ENCODE measurements around the gene TOX2.

Gene TOX2

GRCh38 chr20:44010162-44010704 is 95.6 kb downstream of the TOX2 start:
- no peak overlapping the region for H3K27ac ChIP-seq (ENCODE audit: low read length)
- H3K27me3 ChIP-seq (ENCODE audit: control insufficient read depth, insufficient read depth, low read length): no peaks in the 10 kb centered on the region
- H3K9me3 ChIP-seq (ENCODE audit: control insufficient read depth, low read depth, low read length): no peaks in the 10 kb centered on the region
- H3K36me3 ChIP-seq (ENCODE audit: control insufficient read depth, low read depth, low read length): no peaks in the 10 kb centered on the region
- no peak overlapping the region for H3K4me3 ChIP-seq (ENCODE audit: low read length)
- no peak overlapping the region for H3K9ac ChIP-seq (ENCODE audit: low read length)
- no peaks in the 10 kb centered on the region for H3K4me1 ChIP-seq (ENCODE audit: control insufficient read depth, low read depth, low read length)

GRCh38 chr20:44011251-44011940 is 96.7 kb downstream of the TOX2 start:
- Histone ChIP-seq H3K9ac (ENCODE audit: low read length) (no peak overlapping the region), H3K9me3 (ENCODE audit: control insufficient read depth, low read depth, low read length) (no peaks in the 10 kb centered on the region), H3K4me3 (ENCODE audit: low read length) (no peak overlapping the region), H3K27ac (ENCODE audit: low read length) (no peak overlapping the region), H3K36me3 (ENCODE audit: control insufficient read depth, low read depth, low read length) (no peaks in the 10 kb centered on the region), H3K4me1 (ENCODE audit: control insufficient read depth, low read depth, low read length) (no peaks in the 10 kb centered on the region), H3K27me3 (ENCODE audit: control insufficient read depth, insufficient read depth, low read length) (no peaks in the 10 kb centered on the region)

- Histone ChIP-seq H3K27ac (ENCODE audit: low read length) (no peak overlapping the region), H3K27me3 (ENCODE audit: control insufficient read depth, insufficient read depth, low read length) (no peaks in the 10 kb centered on the region), H3K36me3 (ENCODE audit: control insufficient read depth, low read depth, low read length) (no peaks in the 10 kb centered on the region), H3K4me3 (ENCODE audit: low read length) (no peak overlapping the region), H3K9me3 (ENCODE audit: control insufficient read depth, low read depth, low read length) (no peaks in the 10 kb centered on the region), H3K4me1 (ENCODE audit: control insufficient read depth, low read depth, low read length) (no peaks in the 10 kb centered on the region), H3K9ac (ENCODE audit: low read length) (no peak overlapping the region)
Observed at GRCh38 chr20:44012466-44013226, 98.0 kb downstream of the TOX2 start.

- Histone ChIP-seq H3K9ac (ENCODE audit: low read length) (no peak overlapping the region), H3K4me3 (ENCODE audit: low read length) (no peak overlapping the region), H3K27ac (ENCODE audit: low read length) (no peak overlapping the region), H3K36me3 (ENCODE audit: control insufficient read depth, low read depth, low read length) (no peaks in the 10 kb centered on the region), H3K27me3 (ENCODE audit: control insufficient read depth, insufficient read depth, low read length) (no peaks in the 10 kb centered on the region), H3K4me1 (ENCODE audit: control insufficient read depth, low read depth, low read length) (no peaks in the 10 kb centered on the region), H3K9me3 (ENCODE audit: control insufficient read depth, low read depth, low read length) (no peaks in the 10 kb centered on the region)
Observed at GRCh38 chr20:44014807-44015732, 100.4 kb downstream of the TOX2 start.

- H3K4me1 ChIP-seq (ENCODE audit: control insufficient read depth, low read depth, low read length): no peaks in the 10 kb centered on the region
- H3K9ac ChIP-seq (ENCODE audit: low read length): no peak overlapping the region
- no peaks in the 10 kb centered on the region for H3K9me3 ChIP-seq (ENCODE audit: control insufficient read depth, low read depth, low read length)
- H3K27ac ChIP-seq (ENCODE audit: low read length): no peak overlapping the region
- no peak overlapping the region for H3K4me3 ChIP-seq (ENCODE audit: low read length)
- no peaks in the 10 kb centered on the region for H3K27me3 ChIP-seq (ENCODE audit: control insufficient read depth, insufficient read depth, low read length)
- H3K36me3 ChIP-seq (ENCODE audit: control insufficient read depth, low read depth, low read length): no peaks in the 10 kb centered on the region
Observed at GRCh38 chr20:44015733-44016103, 101.1 kb downstream of the TOX2 start.

- H3K36me3 ChIP-seq (ENCODE audit: control insufficient read depth, low read depth, low read length): no peaks in the 10 kb centered on the region
- H3K27me3 ChIP-seq (ENCODE audit: control insufficient read depth, insufficient read depth, low read length): no peaks in the 10 kb centered on the region
- no peaks in the 10 kb centered on the region for H3K9me3 ChIP-seq (ENCODE audit: control insufficient read depth, low read depth, low read length)
- no peak overlapping the region for H3K4me3 ChIP-seq (ENCODE audit: low read length)
- no peaks in the 10 kb centered on the region for H3K4me1 ChIP-seq (ENCODE audit: control insufficient read depth, low read depth, low read length)
- no peak overlapping the region for H3K27ac ChIP-seq (ENCODE audit: low read length)
- no peak overlapping the region for H3K9ac ChIP-seq (ENCODE audit: low read length)
Observed at GRCh38 chr20:44016525-44016924, 101.9 kb downstream of the TOX2 start.

GRCh38 chr20:44017211-44017610 is 102.6 kb downstream of the TOX2 start:
- H3K27me3 ChIP-seq (ENCODE audit: control insufficient read depth, insufficient read depth, low read length): no peaks in the 10 kb centered on the region
- no peak overlapping the region for H3K4me3 ChIP-seq (ENCODE audit: low read length)
- no peak overlapping the region for H3K27ac ChIP-seq (ENCODE audit: low read length)
- H3K4me1 ChIP-seq (ENCODE audit: control insufficient read depth, low read depth, low read length): no peaks in the 10 kb centered on the region
- H3K9ac ChIP-seq (ENCODE audit: low read length): no peak overlapping the region
- H3K9me3 ChIP-seq (ENCODE audit: control insufficient read depth, low read depth, low read length): no peaks in the 10 kb centered on the region
- H3K36me3 ChIP-seq (ENCODE audit: control insufficient read depth, low read depth, low read length): no peaks in the 10 kb centered on the region

GRCh38 chr20:44017905-44018258 is 103.2 kb downstream of the TOX2 start:
- H3K4me3 ChIP-seq (ENCODE audit: low read length): no peak overlapping the region
- no peaks in the 10 kb centered on the region for H3K36me3 ChIP-seq (ENCODE audit: control insufficient read depth, low read depth, low read length)
- no peaks in the 10 kb centered on the region for H3K4me1 ChIP-seq (ENCODE audit: control insufficient read depth, low read depth, low read length)
- no peaks in the 10 kb centered on the region for H3K27me3 ChIP-seq (ENCODE audit: control insufficient read depth, insufficient read depth, low read length)
- no peak overlapping the region for H3K9ac ChIP-seq (ENCODE audit: low read length)
- no peaks in the 10 kb centered on the region for H3K9me3 ChIP-seq (ENCODE audit: control insufficient read depth, low read depth, low read length)
- H3K27ac ChIP-seq (ENCODE audit: low read length): no peak overlapping the region

- no peaks in the 10 kb centered on the region for H3K36me3 ChIP-seq (ENCODE audit: control insufficient read depth, low read depth, low read length)
- no peak overlapping the region for H3K4me3 ChIP-seq (ENCODE audit: low read length)
- H3K27ac ChIP-seq (ENCODE audit: low read length): no peak overlapping the region
- no peaks in the 10 kb centered on the region for H3K4me1 ChIP-seq (ENCODE audit: control insufficient read depth, low read depth, low read length)
- H3K27me3 ChIP-seq (ENCODE audit: control insufficient read depth, insufficient read depth, low read length): no peaks in the 10 kb centered on the region
- H3K9me3 ChIP-seq (ENCODE audit: control insufficient read depth, low read depth, low read length): no peaks in the 10 kb centered on the region
- H3K9ac ChIP-seq (ENCODE audit: low read length): no peak overlapping the region
Observed at GRCh38 chr20:44018259-44018941, 103.7 kb downstream of the TOX2 start.

GRCh38 chr20:44018942-44019637 is 104.4 kb downstream of the TOX2 start:
- Histone ChIP-seq H3K9ac (ENCODE audit: low read length) (no peak overlapping the region), H3K36me3 (ENCODE audit: control insufficient read depth, low read depth, low read length) (no peaks in the 10 kb centered on the region), H3K27ac (ENCODE audit: low read length) (no peak overlapping the region), H3K4me1 (ENCODE audit: control insufficient read depth, low read depth, low read length) (no peaks in the 10 kb centered on the region), H3K9me3 (ENCODE audit: control insufficient read depth, low read depth, low read length) (no peaks in the 10 kb centered on the region), H3K27me3 (ENCODE audit: control insufficient read depth, insufficient read depth, low read length) (no peaks in the 10 kb centered on the region), H3K4me3 (ENCODE audit: low read length) (no peak overlapping the region)

Measured in iPS-18a (cell line).